Measurements from ENCODE around the gene ACBD3. TPM values are rescaled to one million over a fixed set of nuclear protein-coding genes. Genes with fewer than 3 reads are reported as not detected.

ACBD3 gene
- polyA plus RNA-seq, 1 experiment: 22.8 TPM

DNA sequence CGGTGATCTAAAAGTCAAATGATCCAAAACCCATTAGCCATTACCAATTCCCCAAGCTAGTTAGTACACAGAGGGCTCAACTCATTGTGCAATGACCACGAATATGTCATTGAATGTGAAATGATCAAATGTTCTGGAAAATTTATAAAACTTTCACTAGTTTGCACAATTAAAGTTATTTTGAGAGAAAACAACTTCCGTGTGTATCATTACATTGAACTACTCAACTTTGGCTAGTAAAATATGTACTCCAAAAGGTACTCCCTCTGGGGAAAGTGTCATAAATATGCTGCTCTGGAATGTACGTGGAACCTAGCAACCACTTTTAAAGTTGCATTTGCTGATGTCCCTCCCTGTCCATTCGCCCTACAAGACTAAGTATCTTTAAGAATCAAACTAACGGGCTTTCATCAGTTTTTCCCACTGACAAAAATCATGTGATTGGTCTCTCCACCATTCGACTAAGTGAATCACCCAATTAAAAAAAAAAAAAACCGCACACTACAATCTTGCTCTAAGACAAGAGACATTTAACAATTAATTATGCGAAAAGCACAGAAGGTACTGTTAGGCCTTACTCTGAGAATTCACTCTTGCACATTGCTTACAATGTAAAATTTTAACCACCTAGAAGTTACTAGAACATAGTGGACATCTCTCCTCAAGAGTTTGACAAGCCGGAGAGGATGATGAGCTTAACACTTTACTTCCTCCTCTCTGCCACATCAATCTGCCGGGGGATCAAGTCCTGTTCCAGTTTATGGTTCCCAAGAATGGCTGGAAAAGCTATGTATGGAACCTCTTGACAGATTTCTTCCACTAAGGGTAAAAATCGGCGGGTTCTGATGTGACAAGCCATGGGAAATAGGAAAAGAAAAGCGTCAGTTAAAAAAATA, 1.2 kb downstream of the ACBD3 start:
- TF ChIP-seq, protein P1, sequence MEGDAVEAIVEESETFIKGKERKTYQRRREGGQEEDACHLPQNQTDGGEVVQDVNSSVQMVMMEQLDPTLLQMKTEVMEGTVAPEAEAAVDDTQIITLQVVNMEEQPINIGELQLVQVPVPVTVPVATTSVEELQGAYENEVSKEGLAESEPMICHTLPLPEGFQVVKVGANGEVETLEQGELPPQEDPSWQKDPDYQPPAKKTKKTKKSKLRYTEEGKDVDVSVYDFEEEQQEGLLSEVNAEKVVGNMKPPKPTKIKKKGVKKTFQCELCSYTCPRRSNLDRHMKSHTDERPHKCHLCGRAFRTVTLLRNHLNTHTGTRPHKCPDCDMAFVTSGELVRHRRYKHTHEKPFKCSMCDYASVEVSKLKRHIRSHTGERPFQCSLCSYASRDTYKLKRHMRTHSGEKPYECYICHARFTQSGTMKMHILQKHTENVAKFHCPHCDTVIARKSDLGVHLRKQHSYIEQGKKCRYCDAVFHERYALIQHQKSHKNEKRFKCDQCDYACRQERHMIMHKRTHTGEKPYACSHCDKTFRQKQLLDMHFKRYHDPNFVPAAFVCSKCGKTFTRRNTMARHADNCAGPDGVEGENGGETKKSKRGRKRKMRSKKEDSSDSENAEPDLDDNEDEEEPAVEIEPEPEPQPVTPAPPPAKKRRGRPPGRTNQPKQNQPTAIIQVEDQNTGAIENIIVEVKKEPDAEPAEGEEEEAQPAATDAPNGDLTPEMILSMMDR (IDR thresholded peaks at IDR 0.05; ENCODE audit: insufficient read depth, low read depth, low read length): no peak
- POLR2A ChIA-PET: no interaction called here
- no peaks in the 10 kb centered on the region for H3K27me3 ChIP-seq (ENCODE audit: control insufficient read depth, insufficient read depth, low read length)
- H3K4me3 ChIP-seq (ENCODE audit: low read depth, low read length): peak overlapping the region; percentile 85
- CTCF ChIA-PET: interaction anchor here (0.6 to 2.9 kb wide), 3 partner anchors 12 to 231 kb away, joined by 3 to 20 read pairs (median 7); no protein-coding TSS in a partner anchor
- H3K36me3 ChIP-seq (ENCODE audit: control insufficient read depth, insufficient read depth, low read length): no peaks in the 10 kb centered on the region; the same call in 1 of the 2 replicates
- no peak for DNase-seq (ENCODE audit: low read depth)

DNA sequence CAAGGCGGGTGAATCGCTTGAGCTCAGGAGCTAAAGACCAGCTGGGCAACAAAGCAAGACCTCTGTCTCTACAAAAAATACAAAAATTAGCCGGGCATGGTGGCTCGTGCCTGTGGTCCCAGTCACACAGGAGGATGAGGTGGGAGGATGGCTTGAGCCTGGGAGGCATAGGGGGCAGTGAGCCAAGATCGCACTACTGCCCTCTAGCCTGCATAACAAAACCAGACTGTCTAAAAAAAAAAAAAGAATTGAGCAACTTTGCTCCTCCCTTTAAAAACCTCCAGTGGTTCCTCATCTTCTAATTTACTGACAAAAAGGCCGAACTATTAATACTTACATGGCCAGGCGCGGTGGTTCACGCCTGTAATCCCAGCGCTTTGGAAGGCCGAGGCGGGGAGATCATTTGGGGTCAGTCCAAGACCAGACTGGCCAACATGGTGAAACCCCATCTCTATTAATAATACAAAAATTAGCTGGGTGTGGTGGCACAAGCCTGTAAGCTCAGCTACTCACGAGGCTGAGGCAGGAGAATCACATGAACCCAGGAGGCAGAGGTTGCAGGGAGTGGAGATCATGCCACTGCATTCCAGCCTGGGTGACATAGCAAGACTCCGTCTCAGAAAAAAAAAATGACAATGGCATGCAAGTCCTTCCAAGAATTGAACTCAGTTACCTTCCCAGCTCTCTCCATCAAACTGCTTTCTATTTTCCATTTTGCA, 4.4 kb downstream of the ACBD3 start:
- Histone ChIP-seq H3K4me3 (ENCODE audit: low read depth, low read length) (no peak overlapping the region), H3K36me3 (ENCODE audit: control insufficient read depth, insufficient read depth, low read length) (peaks cover 1% of the 10 kb centered on the region; the same call in 1 of the 2 replicates), H3K27me3 (ENCODE audit: control insufficient read depth, insufficient read depth, low read length) (no peaks in the 10 kb centered on the region)
- DNase-seq (ENCODE audit: low read depth): no peak
- ChIA-PET POLR2A (no interaction called here), CTCF (interaction anchor here (1.3 to 1.4 kb wide), 2 partner anchors 14 to 16 kb away, joined by 3 to 5 read pairs; no protein-coding TSS in a partner anchor)
- TF ChIP-seq, protein P1 (IDR thresholded peaks at IDR 0.05; ENCODE audit: insufficient read depth, low read depth, low read length): peak; percentile 42

DNA sequence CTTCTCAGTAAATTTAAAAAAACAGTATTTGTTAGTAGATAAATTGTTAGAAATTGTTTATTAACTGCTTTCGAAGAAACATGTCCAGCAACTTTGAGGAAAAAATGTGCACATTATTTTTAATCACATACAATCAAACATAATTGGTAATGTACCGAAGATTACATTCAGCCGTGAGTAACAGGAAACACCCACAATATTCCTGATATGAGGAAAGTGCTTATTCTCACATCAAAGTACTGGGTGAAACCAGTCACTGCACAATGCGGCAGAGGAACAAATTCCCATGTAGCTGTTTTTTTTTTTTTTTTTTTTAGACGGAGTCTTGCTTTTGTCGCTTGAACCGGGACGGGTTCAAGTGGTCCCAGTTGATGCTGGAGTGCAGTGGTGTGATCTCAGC, 9.7 kb downstream of the ACBD3 start:
- TF ChIP-seq, protein P1 (IDR thresholded peaks at IDR 0.05; ENCODE audit: insufficient read depth, low read depth, low read length): no peak
- Histone ChIP-seq H3K27me3 (ENCODE audit: control insufficient read depth, insufficient read depth, low read length) (no peaks in the 10 kb centered on the region), H3K4me3 (ENCODE audit: low read depth, low read length) (no peak overlapping the region), H3K36me3 (ENCODE audit: control insufficient read depth, insufficient read depth, low read length) (peaks cover 3% of the 10 kb centered on the region)
- CTCF ChIA-PET: interaction anchor here (1.1 kb wide), 1 partner anchor 51 kb away, joined by 5 read pairs; no protein-coding TSS in a partner anchor
- POLR2A ChIA-PET: no interaction called here
- DNase-seq (ENCODE audit: low read depth): no peak

DNA sequence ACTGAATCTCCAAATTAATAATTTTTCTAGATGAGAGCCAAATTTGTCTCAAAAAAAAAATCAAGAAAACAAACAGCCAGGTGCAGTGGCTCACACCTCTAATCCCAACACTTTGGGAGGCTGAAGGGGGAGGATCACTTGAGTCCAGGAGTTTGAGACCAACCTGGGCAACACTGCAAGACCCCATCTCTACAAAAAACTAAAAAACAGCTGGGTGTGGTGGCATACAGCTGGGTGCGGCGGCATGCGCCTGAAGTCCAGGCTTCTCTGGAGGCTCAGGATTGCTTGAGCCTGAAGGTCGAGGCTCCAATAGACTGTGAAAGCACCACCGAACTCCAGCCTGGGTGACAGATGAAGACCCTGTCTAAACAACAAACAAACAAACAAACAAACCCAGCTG, 14.0 kb downstream of the ACBD3 start:
- TF ChIP-seq, protein P1 (IDR thresholded peaks at IDR 0.05; ENCODE audit: insufficient read depth, low read depth, low read length): no peak
- ChIA-PET CTCF (no interaction called here), POLR2A (no interaction called here)
- no peaks in the 10 kb centered on the region for H3K27me3 ChIP-seq (ENCODE audit: control insufficient read depth, insufficient read depth, low read length)
- H3K36me3 ChIP-seq (ENCODE audit: control insufficient read depth, insufficient read depth, low read length): peaks cover 2% of the 10 kb centered on the region
- DNase-seq (ENCODE audit: low read depth): no peak
- H3K4me3 ChIP-seq (ENCODE audit: low read depth, low read length): no peak overlapping the region

DNA sequence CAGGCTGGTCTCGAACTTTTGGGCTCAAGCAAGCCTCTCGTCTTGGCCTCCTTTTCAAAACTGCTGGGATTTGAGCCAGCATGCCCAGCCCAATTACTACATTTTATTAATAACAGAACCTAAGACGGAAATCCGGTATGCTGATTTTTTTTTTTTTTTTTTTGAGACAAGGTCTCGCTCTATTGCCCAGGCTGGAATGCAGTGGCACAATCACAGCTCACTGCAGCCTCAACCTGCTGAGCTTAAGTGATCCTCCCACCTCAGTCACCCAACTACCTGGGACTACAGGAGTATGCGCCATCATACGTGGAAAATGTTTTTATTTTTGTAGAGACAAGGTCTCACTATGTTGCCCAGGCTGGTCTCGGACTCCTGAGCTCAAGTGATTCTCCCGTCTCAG, 20.2 kb downstream of the ACBD3 start:
- POLR2A ChIA-PET: no interaction called here
- Histone ChIP-seq H3K36me3 (ENCODE audit: control insufficient read depth, insufficient read depth, low read length) (peaks cover 4% of the 10 kb centered on the region; the same call in 1 of the 2 replicates), H3K27me3 (ENCODE audit: control insufficient read depth, insufficient read depth, low read length) (no peaks in the 10 kb centered on the region), H3K4me3 (ENCODE audit: low read depth, low read length) (no peak overlapping the region)
- DNase-seq (ENCODE audit: low read depth): no peak
- CTCF ChIA-PET: interaction anchor here (1.0 to 2.8 kb wide), 4 partner anchors 16 to 41 kb away, joined by 5 to 8 read pairs (median 6); no protein-coding TSS in a partner anchor
- TF ChIP-seq, protein P1 (IDR thresholded peaks at IDR 0.05; ENCODE audit: insufficient read depth, low read depth, low read length): no peak

All from BJ (cell line).